ENCODE results near the gene SOCS1. TPM values are rescaled to one million over a fixed set of nuclear protein-coding genes. Genes with fewer than 3 reads are reported as not detected.

Gene SOCS1
- total RNA-seq, 1 experiment from 2014 or later = 1.4 TPM

- no peak for TF ChIP-seq CTCF (IDR thresholded peaks at IDR 0.05; ENCODE audit: unreplicated experiment)
- Mint-ChIP-seq H3K27me3 (ENCODE audit: insufficient read depth, unreplicated experiment) (no peaks in the 10 kb centered on the region), H3K36me3 (ENCODE audit: insufficient read depth, unreplicated experiment) (peaks cover 12% of the 10 kb centered on the region), H3K4me3 (ENCODE audit: unreplicated experiment) (no peak overlapping the region), H3K27ac (ENCODE audit: low read depth, unreplicated experiment) (no peak overlapping the region), H3K9me3 (ENCODE audit: unreplicated experiment) (no peaks in the 10 kb centered on the region), H3K4me1 (ENCODE audit: insufficient read depth, unreplicated experiment) (peaks cover 8% of the 10 kb centered on the region)
- ChIA-PET CTCF (interaction anchor here (0.6 to 0.9 kb wide), 4 partner anchors 38 to 286 kb away, joined by 3 to 4 read pairs (median 3); no protein-coding TSS in a partner anchor), POLR2A (no interaction called here)
- intact Hi-C loops (cut with micrococcal nuclease) = loop anchor here (10.0 kb wide), 1 partner anchor 117 kb away; no protein-coding TSS in a partner anchor
- BruUV-seq (replicated peaks) = no TSS peak
- no peak for DNase-seq (ENCODE audit: unreplicated experiment)
Observed at GRCh38 chr16:11251525-11252481, 4.2 kb downstream of the SOCS1 start.

- ChIA-PET POLR2A (no interaction called here), CTCF (interaction anchor here (0.6 kb wide), 1 partner anchor 39 kb away, joined by 3 read pairs; no protein-coding TSS in a partner anchor)
- Mint-ChIP-seq H3K36me3 (ENCODE audit: insufficient read depth, unreplicated experiment) (peaks cover 12% of the 10 kb centered on the region), H3K9me3 (ENCODE audit: unreplicated experiment) (no peaks in the 10 kb centered on the region), H3K27me3 (ENCODE audit: insufficient read depth, unreplicated experiment) (no peaks in the 10 kb centered on the region), H3K4me1 (ENCODE audit: insufficient read depth, unreplicated experiment) (peaks cover 8% of the 10 kb centered on the region), H3K4me3 (ENCODE audit: unreplicated experiment) (no peak overlapping the region), H3K27ac (ENCODE audit: low read depth, unreplicated experiment) (no peak overlapping the region)
- BruUV-seq (replicated peaks) = no TSS peak
- intact Hi-C loops (cut with micrococcal nuclease) = loop anchor here (10.0 kb wide), 1 partner anchor 116 kb away; no protein-coding TSS in a partner anchor
- no peak for DNase-seq (ENCODE audit: unreplicated experiment)
- no peak for TF ChIP-seq CTCF (IDR thresholded peaks at IDR 0.05; ENCODE audit: unreplicated experiment)
Observed at GRCh38 chr16:11250786-11251524, 5.0 kb downstream of the SOCS1 start.

GRCh38 chr16:11250091-11250785, 5.8 kb downstream of the SOCS1 start:
- no TSS peak for BruUV-seq (replicated peaks)
- intact Hi-C loops (cut with micrococcal nuclease) = loop anchor here (10.0 kb wide), 1 partner anchor 115 kb away; no protein-coding TSS in a partner anchor
- H3K9me3 Mint-ChIP-seq (ENCODE audit: unreplicated experiment) = no peaks in the 10 kb centered on the region
- H3K36me3 Mint-ChIP-seq (ENCODE audit: insufficient read depth, unreplicated experiment) = peaks cover 12% of the 10 kb centered on the region
- H3K4me3 Mint-ChIP-seq (ENCODE audit: unreplicated experiment) = no peak overlapping the region
- DNase-seq (ENCODE audit: unreplicated experiment) = no peak
- POLR2A ChIA-PET = no interaction called here
- no peak for TF ChIP-seq CTCF (IDR thresholded peaks at IDR 0.05; ENCODE audit: unreplicated experiment)
- H3K27me3 Mint-ChIP-seq (ENCODE audit: insufficient read depth, unreplicated experiment) = no peaks in the 10 kb centered on the region
- no peak overlapping the region for H3K27ac Mint-ChIP-seq (ENCODE audit: low read depth, unreplicated experiment)
- CTCF ChIA-PET = no interaction called here
- H3K4me1 Mint-ChIP-seq (ENCODE audit: insufficient read depth, unreplicated experiment) = peaks cover 8% of the 10 kb centered on the region

All from MCF 10A (cell line).